Lung (tissue), 12 donors: ENCODE measurements around the gene LHX2. TPM values are rescaled to one million over a fixed set of nuclear protein-coding genes. Genes with fewer than 3 reads are reported as not detected.

Experiments
- ATAC-seq: fragments of 200-7000 bp; cut with Tn5 transposase; one replicate; pipeline ENCODE4 v1.9.1; 2020; ENCODE audit warnings: moderate number of reproducible peaks; ENCODE audit not compliant: insufficient read depth, low FRiP score
- DNase-seq, 3 donors: peaks; one replicate each; pipeline ENCODE4 v3.0.0-alpha.2; 2013 to 2017
- H3K27ac ChIP-seq, 2 donors: one replicate each; pipeline ENCODE4 v1.5.1; 2013; ENCODE audit warnings: mild to moderate bottlenecking in 2 of 2, moderate library complexity in 2 of 2, control low read depth in 1 of 2, inconsistent platforms in 1 of 2, low read depth in 1 of 2, low read length in 1 of 2
- H3K27me3 ChIP-seq, 3 donors: one replicate each; pipeline ENCODE4 v1.5.1; 2013; ENCODE audit warnings: low read length in 2 of 3; ENCODE audit not compliant: control insufficient read depth in 3 of 3, insufficient read depth in 3 of 3
- H3K36me3 ChIP-seq, 4 donors: one replicate each; pipeline ENCODE4 v1.5.1; 2013; ENCODE audit warnings: low read length in 4 of 4, mild to moderate bottlenecking in 1 of 4, moderate library complexity in 1 of 4; ENCODE audit not compliant: control insufficient read depth in 4 of 4, insufficient read depth in 4 of 4
- H3K4me1 ChIP-seq, 5 donors: one replicate each; pipeline ENCODE4 v1.5.1; 2013; ENCODE audit warnings: low read length in 5 of 5, mild to moderate bottlenecking in 2 of 5, moderate library complexity in 1 of 5; ENCODE audit not compliant: control insufficient read depth in 5 of 5, insufficient read depth in 5 of 5
- H3K4me3 ChIP-seq: one replicate; pipeline ENCODE4 v1.5.1; 2013; ENCODE audit warnings: mild to moderate bottlenecking, control low read depth, moderate library complexity
- H3K9ac ChIP-seq, 2 donors: one replicate each; pipeline ENCODE4 v1.5.1; 2013; ENCODE audit warnings: low read length in 2 of 2, control low read depth in 1 of 2; ENCODE audit not compliant: insufficient read depth in 1 of 2
- H3K9me3 ChIP-seq, 4 donors: one replicate each; pipeline ENCODE4 v1.5.1; 2013; ENCODE audit warnings: low read length in 3 of 4, mild to moderate bottlenecking in 1 of 4, moderate library complexity in 1 of 4; ENCODE audit not compliant: control insufficient read depth in 4 of 4, insufficient read depth in 3 of 4
- CTCF ChIP-seq: IDR thresholded peaks from 2 replicates; pipeline ENCODE4 v1.5.1; 2012; ENCODE audit warnings: mild to moderate bottlenecking; ENCODE audit errors: control extremely low read depth, extremely low read depth
- WGBS, 2 donors: extraction: QIAGEN DNeasy Blood & Tissue Kit; methylation state at CpG; one replicate each; pipeline ENCODE4 v1.1.7; 2013; 5-methylcytosine and 5-hydroxymethylcytosine counted together
- polyA plus RNA-seq, 2 donors: library from polyadenylated mRNA; stranded (reverse); fragments of 200-250 nt; gene quantifications; one replicate each; pipeline ENCODE4 v1.2.1, GENCODE V29; 2013
- total RNA-seq, 2 donors: library from RNA; depleted of rRNA in 1 of 2; stranded (reverse); fragments of >200 nt in 1 of 2; gene quantifications; one replicate each; pipeline ENCODE4 v1.2.1, GENCODE V29; 2014 to 2021
- donor health status: control.
- donor health status: control.
- donor health status: Bipolar disorder and iron deficiency.
- donor health status: healthy.
- donor health status: DM: yes; HTN: yes; CAD: no.

The LHX2 gene
- total and polyA plus RNA-seq, 4 donors = 0.07 to 0.31 TPM; not detected in 2

GRCh38 chr9:124040186-124040931, 28.8 kb downstream of the LHX2 start:
- Histone ChIP-seq H3K36me3 (no peaks in the 10 kb centered on the region), H3K9me3 (peaks cover 0 to 4% (median 0%) of the 10 kb centered on the region in 4 donors), H3K27me3 (peaks cover 0 to 53% (median 41%) of the 10 kb centered on the region in 3 donors), H3K9ac (no peak overlapping the region), H3K4me1 (peaks cover 0 to 10% (median 5%) of the 10 kb centered on the region in 5 donors), H3K4me3 (no peak overlapping the region), H3K27ac (no peak overlapping the region)
- ATAC-seq (peak; percentile 21), DNase-seq (no peak)
- TF ChIP-seq CTCF = no peak
- WGBS, 2 donors = 21 to 26% methylated on average over 21 of the region's 21 CpGs

GRCh38 chr9:124040935-124041816, 29.6 kb downstream of the LHX2 start:
- H3K4me3 ChIP-seq = no peak overlapping the region
- peaks cover 0 to 4% (median 0%) of the 10 kb centered on the region in 4 donors for H3K9me3 ChIP-seq
- peak in 1 of 3 donors; percentile 58 for DNase-seq
- 8 to 11% methylated on average over 50 to 55 of the region's 55 CpGs for WGBS, 2 donors
- TF ChIP-seq CTCF = peak; percentile 44
- peaks cover 0 to 50% (median 41%) of the 10 kb centered on the region in 3 donors for H3K27me3 ChIP-seq
- ATAC-seq = peak; percentile 75
- H3K9ac ChIP-seq = no peak overlapping the region
- peaks cover 3 to 17% (median 5%) of the 10 kb centered on the region in 5 donors for H3K4me1 ChIP-seq
- no peaks in the 10 kb centered on the region for H3K36me3 ChIP-seq
- H3K27ac ChIP-seq = no peak overlapping the region

- ATAC-seq = no peak
- Histone ChIP-seq H3K9me3 (peaks cover 0 to 4% (median 0%) of the 10 kb centered on the region in 4 donors), H3K27me3 (peaks cover 0 to 56% (median 38%) of the 10 kb centered on the region in 3 donors), H3K4me3 (no peak overlapping the region), H3K36me3 (no peaks in the 10 kb centered on the region), H3K4me1 (peaks cover 3 to 18% (median 5%) of the 10 kb centered on the region in 5 donors), H3K9ac (no peak overlapping the region), H3K27ac (no peak overlapping the region)
- no peak for DNase-seq
- WGBS, 2 donors = 51 to 57% methylated on average over 3 to 4 of the region's 4 CpGs
- TF ChIP-seq CTCF = no peak
Measured at GRCh38 chr9:124041817-124042116, 30.2 kb downstream of the LHX2 start.
